HG03432 (cell line): ENCODE data around the gene TSPAN4.

Source experiments
- ATAC-seq: cut with Tn5 transposase; IDR thresholded peaks from one replicate; pipeline ENCODE4 v1.9.1; 2021; ENCODE audit warnings: mild to moderate bottlenecking, moderate library complexity; ENCODE audit not compliant: unreplicated experiment

The TSPAN4 gene

DNA sequence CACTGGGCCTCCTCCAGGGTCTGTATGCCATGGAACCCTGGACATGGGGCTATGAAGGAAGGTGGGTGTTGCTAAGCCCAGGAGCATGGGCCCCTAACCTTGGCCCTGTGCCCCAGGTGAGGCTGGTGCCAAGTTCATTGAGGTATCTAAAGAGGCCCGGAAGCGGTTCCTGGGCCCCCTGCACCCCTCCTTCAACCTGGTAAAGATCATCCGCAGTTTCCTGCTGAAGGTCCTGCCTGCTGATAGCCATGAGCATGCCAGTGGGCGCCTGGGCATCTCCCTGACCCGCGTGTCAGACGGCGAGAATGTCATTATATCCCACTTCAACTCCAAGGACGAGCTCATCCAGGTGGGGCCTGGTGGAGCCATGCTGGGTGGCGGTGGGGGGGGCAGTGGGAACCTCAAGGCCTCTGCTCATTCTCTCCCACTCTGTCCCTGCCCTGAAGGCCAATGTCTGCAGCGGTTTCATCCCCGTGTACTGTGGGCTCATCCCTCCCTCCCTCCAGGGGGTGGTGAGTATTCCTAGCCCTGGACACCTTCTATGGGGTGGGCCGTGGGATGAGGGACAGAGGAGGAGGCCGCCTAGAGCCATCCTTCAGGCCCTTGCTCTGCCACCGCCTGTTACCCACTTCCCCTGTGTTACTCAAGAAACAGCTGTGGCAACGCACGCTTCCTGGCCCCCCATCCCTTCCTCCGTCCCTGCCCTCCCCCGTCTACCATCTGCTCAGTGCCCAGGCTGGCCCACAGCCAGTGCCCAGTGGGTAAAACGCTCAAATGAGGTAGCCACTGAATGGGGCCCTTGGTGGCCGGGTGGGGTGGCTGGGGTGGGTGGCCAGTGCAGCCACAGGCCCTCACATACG lies 20.9 kb upstream of the TSPAN4 start:
- ATAC-seq = no peak

DNA sequence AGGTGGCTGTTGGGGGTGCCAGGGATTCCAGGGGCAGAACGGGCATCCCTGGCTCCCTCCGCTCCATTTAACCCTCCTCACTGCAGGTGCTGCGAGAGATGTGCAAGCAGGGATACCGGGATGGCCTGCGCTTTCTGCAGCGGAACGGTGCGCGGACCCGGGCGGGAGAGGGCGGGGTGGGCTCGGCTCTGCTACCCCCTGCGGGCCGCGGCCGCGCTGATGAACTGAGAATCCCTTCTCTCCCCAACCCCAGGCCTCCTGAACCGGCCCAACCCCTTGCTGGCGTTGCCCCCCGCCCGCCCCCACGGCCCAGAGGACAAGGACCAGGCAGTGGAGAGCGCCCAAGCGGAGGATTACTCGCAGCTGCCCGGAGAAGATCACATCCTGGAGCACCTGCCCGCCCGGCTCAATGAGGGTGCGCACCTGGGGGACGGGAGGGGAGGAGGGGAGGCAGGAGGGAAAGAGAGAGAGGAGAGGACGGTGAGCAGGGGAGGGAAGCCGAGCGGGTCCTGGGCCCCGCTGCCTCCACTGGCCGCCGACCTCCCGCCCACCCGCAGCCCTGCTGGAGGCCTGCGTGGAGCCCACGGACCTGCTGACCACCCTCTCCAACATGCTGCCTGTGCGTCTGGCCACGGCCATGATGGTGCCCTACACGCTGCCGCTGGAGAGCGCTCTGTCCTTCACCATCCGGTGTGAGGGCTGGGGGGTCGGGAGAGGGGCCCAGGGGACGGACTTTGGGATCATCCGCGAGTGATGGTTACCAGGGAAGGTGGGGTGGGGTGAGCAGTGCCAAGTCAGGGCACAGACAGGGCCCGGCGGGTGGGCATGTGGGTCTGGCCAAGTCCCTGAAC lies 19.0 kb upstream of the TSPAN4 start:
- no peak for ATAC-seq

DNA sequence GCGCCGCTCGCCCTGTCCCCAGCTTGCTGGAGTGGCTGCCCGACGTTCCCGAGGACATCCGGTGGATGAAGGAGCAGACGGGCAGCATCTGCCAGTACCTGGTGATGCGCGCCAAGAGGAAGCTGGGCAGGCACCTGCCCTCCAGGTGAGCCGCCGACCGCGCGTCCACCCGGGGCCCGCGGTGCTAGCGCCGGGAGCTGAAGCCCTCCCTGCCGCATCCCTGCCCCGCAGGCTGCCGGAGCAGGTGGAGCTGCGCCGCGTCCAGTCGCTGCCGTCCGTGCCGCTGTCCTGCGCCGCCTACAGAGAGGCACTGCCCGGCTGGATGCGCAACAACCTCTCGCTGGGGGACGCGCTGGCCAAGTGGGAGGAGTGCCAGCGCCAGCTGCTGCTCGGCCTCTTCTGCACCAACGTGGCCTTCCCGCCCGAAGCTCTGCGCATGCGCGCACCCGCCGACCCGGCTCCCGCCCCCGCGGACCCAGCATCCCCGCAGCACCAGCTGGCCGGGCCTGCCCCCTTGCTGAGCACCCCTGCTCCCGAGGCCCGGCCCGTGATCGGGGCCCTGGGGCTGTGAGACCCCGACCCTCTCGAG lies 18.3 kb upstream of the TSPAN4 start:
- no peak for ATAC-seq

GRCh38 chr11:824942-825341 lies 17.7 kb upstream of the TSPAN4 start:
- no peak for ATAC-seq

DNA sequence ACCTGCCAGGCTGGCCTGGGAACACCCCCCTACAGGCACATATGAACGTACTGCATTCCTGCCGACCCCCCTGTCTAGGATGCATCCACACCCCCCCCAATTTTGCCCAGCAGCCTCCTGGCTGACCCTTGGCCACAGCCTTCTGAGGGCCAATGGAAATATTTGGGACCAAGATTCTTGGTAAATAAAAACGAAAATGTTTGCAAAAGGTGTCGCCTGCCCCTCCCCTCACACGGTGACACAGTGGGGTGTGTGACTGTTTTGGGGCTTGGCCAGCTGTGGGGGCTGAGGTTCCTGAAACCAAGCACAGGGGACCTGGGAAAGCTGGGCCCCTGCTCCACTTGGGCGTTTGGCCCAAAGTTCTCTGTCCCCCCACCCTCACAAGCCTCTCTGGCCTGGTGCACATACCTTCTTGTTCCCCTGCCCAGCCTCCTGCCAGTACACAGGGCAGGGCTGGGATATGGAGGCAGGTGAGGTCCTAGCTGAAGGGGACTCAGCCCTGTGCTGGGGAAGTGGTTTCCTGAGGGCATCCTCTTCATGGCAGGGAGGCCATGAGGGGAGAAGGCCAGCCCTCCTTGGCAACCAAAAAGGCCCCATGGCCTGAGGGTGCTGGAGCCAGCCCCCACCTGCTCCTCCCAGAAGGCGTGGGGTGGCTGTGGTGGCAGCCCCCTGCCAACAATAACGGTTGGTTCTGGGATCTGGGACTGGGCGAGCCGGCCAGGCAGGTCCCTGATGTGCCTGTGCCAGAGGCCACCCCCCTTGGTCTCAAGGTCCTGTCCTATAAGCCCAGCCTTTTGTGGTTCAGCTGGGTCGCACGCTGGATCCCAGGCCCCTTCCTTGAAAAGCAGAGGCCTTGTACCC lies 17.1 kb upstream of the TSPAN4 start:
- ATAC-seq = no peak

DNA sequence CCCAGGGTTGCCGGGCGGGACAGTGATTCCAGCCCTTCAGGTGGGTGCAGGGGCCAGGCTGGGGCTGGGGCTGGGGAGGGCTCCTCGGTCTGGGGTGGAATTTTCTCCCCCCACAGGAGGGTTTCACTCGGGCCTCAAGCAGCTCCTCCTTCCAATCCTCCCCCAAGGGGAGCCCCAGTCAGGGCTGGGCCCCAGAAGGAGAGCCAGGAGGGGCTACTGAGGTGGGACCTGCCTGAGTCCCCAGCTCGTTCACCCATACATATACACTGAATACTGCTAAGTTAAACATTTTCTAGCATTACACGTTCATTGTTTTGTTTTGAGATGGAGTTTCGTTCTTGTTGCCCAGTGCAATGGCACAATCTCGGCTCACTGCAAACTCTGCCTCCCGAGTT lies 16.4 kb upstream of the TSPAN4 start:
- ATAC-seq = no peak

DNA sequence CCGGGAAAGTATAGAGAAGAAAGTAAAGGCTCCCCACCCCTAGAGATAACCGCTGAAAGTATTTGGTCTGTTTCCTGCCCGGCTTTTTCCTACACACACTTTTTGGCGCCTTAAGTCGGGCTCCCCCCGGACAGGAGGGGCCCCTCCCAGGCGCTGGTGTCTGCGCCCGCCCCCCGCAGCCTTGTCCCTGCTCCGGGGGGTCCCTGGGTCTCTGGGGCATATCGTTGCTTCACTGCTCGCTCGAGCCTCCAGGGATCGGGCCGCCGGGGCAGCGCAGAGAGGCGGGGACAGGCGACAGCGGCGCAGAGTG lies 15.9 kb upstream of the TSPAN4 start:
- ATAC-seq = no peak

- ATAC-seq = peak; percentile 26
Measured at GRCh38 chr11:827146-827896, 15.3 kb upstream of the TSPAN4 start.

DNA sequence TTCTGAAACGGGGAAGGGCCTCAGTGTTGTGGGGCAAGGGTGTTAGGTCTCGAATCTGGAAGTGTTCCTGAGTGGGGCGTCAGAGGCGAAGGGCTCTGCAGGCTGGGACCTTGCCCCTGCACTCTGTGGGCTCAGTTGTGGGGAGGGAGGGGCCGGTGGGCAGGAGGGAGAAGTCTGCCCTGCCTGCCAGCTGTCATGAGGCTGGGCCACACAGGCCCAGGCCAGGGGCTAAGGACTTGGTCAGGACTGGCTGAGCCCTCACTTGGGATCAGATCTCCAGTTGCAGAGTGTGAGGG lies 14.8 kb upstream of the TSPAN4 start, which contains the start of gene CRACR2B:
Gene CRACR2B, plus strand, starts transcription at position 23 of the 296 bp plus-strand sequence. CDS start 689 bp downstream, outside the sequence.
- peak; percentile 11 for ATAC-seq

GRCh38 chr11:828506-829175 lies 14.0 kb upstream of the TSPAN4 start:
- ATAC-seq = no peak

GRCh38 chr11:829176-829846 lies 13.3 kb upstream of the TSPAN4 start:
- no peak for ATAC-seq

- ATAC-seq = no peak
Measured at GRCh38 chr11:829847-830294, 12.8 kb upstream of the TSPAN4 start.

DNA sequence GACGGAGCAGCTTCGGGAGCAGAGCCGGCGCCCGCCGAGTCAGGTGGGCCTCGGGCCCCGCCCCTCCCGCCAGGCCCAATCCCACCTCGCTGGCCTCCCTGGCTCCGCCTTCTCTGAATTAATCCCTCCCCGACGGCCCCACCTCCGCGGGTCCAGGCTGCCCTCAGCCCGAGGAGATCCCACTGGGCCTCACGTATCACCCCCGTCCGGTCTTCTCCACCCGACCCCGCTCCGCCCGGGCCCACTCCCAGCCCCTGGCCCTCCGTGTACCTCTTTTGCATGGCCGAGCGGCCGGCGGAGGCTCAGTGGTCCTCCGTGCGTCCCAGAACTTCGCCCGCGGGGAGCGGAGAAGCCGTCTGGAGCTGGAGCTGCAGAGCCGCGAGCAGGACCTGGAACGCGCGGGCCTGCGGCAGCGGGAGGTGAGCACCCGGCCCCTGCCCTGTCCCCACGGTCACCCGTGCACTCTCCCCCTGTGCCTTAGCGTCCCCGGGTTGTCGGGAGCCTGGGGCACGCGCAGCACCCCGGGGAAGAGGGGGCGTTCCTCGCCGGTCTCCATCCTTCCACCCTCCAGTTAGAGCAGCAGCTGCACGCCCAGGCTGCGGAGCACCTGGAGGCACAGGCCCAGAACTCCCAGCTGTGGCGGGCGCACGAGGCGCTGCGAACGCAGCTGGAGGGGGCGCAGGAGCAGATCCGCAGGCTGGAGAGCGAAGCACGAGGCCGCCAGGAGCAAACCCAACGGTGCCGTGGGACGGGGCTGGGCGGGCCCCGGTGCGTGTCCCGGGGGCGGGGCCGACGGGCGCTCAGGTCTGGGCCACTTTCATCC lies 12.1 kb upstream of the TSPAN4 start:
- ATAC-seq = peak; percentile 33

GRCh38 chr11:831118-831864 lies 11.4 kb upstream of the TSPAN4 start:
- no peak for ATAC-seq

DNA sequence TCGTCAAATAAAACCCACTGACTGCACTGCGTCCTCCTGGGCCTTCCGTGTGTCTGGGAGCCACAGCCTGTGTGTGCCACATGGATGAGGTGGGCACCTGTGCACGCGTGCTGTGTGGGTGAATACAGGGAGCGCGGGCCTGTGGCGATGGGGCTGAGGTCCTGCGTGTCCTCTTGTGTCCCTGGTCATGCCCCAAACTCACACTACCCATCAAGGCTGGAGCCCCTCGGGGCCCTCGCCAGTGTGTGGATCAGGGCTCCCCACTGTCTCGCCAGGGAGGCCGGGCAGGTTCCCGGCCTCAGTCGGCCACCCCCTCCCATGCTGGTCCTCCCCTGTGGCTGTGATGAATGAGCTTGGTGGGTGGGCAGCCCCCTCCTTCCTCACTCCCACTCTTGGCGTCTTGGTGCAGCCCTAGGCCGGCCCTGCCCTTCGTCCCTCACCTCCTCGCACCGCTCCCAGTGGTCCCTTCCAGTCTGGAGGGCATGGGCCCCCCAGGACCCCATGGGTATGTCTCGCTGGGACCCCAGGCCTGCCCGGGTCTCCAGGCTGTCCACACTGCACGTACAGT lies 10.6 kb upstream of the TSPAN4 start:
- no peak for ATAC-seq

DNA sequence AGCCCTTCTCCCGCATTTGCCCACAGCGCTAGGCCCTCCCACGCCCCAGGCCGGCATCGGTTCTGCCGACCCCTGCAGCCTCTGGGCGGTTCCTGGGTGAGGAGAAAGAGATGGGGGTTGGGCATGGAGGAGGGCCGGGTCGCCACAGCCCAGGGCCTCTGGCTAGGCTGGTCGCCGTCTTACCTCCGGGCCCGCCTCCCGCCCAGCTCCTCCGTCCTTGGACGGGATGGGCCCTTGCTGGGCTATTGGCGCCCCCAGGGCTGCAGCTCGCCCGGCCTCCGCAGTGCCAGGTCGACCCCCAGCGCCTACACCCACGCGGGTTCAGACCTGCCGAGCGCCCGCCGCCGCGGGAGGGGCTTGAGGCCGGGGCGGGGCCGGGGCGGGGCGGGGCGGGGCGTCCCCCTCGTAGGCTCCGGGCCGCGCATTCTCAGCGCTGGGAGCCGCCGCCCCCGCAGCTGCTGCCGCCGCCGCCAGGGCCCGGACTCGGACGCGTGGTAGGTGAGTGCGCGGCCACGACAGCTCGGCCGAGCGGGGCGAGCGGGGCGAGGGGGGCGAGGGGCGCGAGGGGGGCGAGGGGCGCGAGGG lies 10.0 kb upstream of the TSPAN4 start, which contains the start of gene CD151:
Gene CD151, plus strand, starts transcription at position 424 of the 585 bp plus-strand sequence. CDS start 3,118 bp downstream, outside the sequence.
- ATAC-seq = peak; percentile 42
